CD14-positive monocyte (primary cell): ENCODE results near the gene ARHGDIA. TPM values are rescaled to one million over a fixed set of nuclear protein-coding genes. Genes with fewer than 3 reads are reported as not detected.

Source experiments
- DNase-seq, 3 donors: peaks; one replicate each; pipeline ENCODE4 v3.0.0-alpha.2; 2011 to 2022
- H2AFZ ChIP-seq: 2 replicates; pipeline ENCODE4 v1.6.0; 2012; ENCODE audit warnings: mild to moderate bottlenecking, low read depth, low read length, inconsistent platforms; ENCODE audit not compliant: insufficient read depth, poor library complexity, severe bottlenecking
- H3K27ac ChIP-seq, 2 donors: 1 replicate in 1 of 2; 2 replicates in 1 of 2; pipeline ENCODE4 v1.5.1; 2012 to 2013; ENCODE audit warnings: low read length in 2 of 2, control low read depth in 1 of 2, inconsistent platforms in 1 of 2, low read depth in 1 of 2, mild to moderate bottlenecking in 1 of 2
- H3K27me3 ChIP-seq, 2 donors: one replicate each; pipeline versions ENCODE4 v1.6.0 to v1.6.1; 2011 to 2013; ENCODE audit warnings: low read length in 2 of 2; ENCODE audit not compliant: control insufficient read depth in 2 of 2, insufficient read depth in 2 of 2
- H3K36me3 ChIP-seq, 2 donors: replicated peaks in 1 of 2; 1 replicate in 1 of 2; 2 replicates in 1 of 2; pipeline versions ENCODE4 v1.5.1 to v1.6.1; 2012 to 2013; ENCODE audit warnings: low read length in 2 of 2, control low read depth in 1 of 2, inconsistent platforms in 1 of 2, mild to moderate bottlenecking in 1 of 2; ENCODE audit not compliant: insufficient read depth in 2 of 2, control insufficient read depth in 1 of 2
- H3K4me1 ChIP-seq, 2 donors: 1 replicate in 1 of 2; 2 replicates in 1 of 2; pipeline versions ENCODE4 v1.5.1 to v1.6.1; 2012 to 2013; ENCODE audit warnings: low read length in 2 of 2, control low read depth in 1 of 2, inconsistent platforms in 1 of 2, mild to moderate bottlenecking in 1 of 2, moderate library complexity in 1 of 2; ENCODE audit not compliant: insufficient read depth in 2 of 2, control insufficient read depth in 1 of 2
- H3K4me2 ChIP-seq: replicated peaks from 2 replicates; pipeline ENCODE3; 2012; ENCODE audit warnings: low read length, moderate library complexity, mild to moderate bottlenecking; ENCODE audit not compliant: poor library complexity, severe bottlenecking; ENCODE audit errors: extremely low read depth
- H3K4me3 ChIP-seq, 3 experiments: fragments of 200-600 bp in 1 of 3; sonication (generic) in 1 of 3; replicated peaks in 1 of 3; 1 replicate in 2 of 3; 2 replicates in 1 of 3; pipeline ENCODE4 v1.5.1; 2011 to 2013; ENCODE audit warnings: low read length in 3 of 3, mild to moderate bottlenecking in 3 of 3, control low read depth in 2 of 3, low read depth in 2 of 3, inconsistent platforms in 1 of 3, moderate library complexity in 1 of 3
- H3K79me2 ChIP-seq: 2 replicates; pipeline ENCODE4 v1.6.0; 2012; ENCODE audit warnings: mild to moderate bottlenecking, control low read depth, inconsistent platforms, low read length, moderate library complexity; ENCODE audit not compliant: insufficient read depth
- H3K9ac ChIP-seq: 2 replicates; pipeline ENCODE4 v1.6.0; 2017; ENCODE audit warnings: low read length, mild to moderate bottlenecking; ENCODE audit not compliant: insufficient read depth, poor library complexity, severe bottlenecking
- H3K9me3 ChIP-seq, 2 donors: replicated peaks in 1 of 2; 1 replicate in 1 of 2; 2 replicates in 1 of 2; pipeline versions ENCODE4 v1.5.1 to v1.6.1; 2012 to 2013; ENCODE audit warnings: low read length in 2 of 2, control low read depth in 1 of 2; ENCODE audit not compliant: control insufficient read depth in 1 of 2, insufficient read depth in 1 of 2
- H4K20me1 ChIP-seq: 2 replicates; pipeline ENCODE4 v1.6.0; 2012; ENCODE audit warnings: mild to moderate bottlenecking, low read length, control low read depth, moderate library complexity; ENCODE audit not compliant: insufficient read depth
- H3K27ac Mint-ChIP-seq, 7 donors: one replicate each; pipeline ENCODE4 v1.8.0; 2020; ENCODE audit warnings: mild to moderate bottlenecking in 7 of 7, mixed read lengths in 7 of 7, moderate library complexity in 6 of 7, inconsistent platforms in 2 of 7
- H3K27me3 Mint-ChIP-seq, 3 donors: one replicate each; pipeline ENCODE4 v1.8.0; 2021 to 2022; ENCODE audit warnings: low read depth in 3 of 3, mild to moderate bottlenecking in 3 of 3, mixed read lengths in 3 of 3, moderate library complexity in 3 of 3, inconsistent platforms in 1 of 3
- H3K36me3 Mint-ChIP-seq, 2 donors: one replicate each; pipeline ENCODE4 v1.8.0; 2020; ENCODE audit warnings: mixed read lengths in 2 of 2, inconsistent platforms in 1 of 2, mild to moderate bottlenecking in 1 of 2
- H3K4me1 Mint-ChIP-seq: one replicate; pipeline ENCODE4 v1.8.0; 2020; ENCODE audit warnings: mild to moderate bottlenecking, mixed read lengths
- H3K4me3 Mint-ChIP-seq, 2 donors: one replicate each; pipeline ENCODE4 v1.8.0; 2020; ENCODE audit warnings: mild to moderate bottlenecking in 2 of 2, mixed read lengths in 2 of 2, moderate library complexity in 1 of 2
- H3K9me3 Mint-ChIP-seq, 7 donors: one replicate each; pipeline ENCODE4 v1.8.0; 2020 to 2022; ENCODE audit warnings: mixed read lengths in 7 of 7, mild to moderate bottlenecking in 6 of 7, moderate library complexity in 6 of 7, inconsistent platforms in 2 of 7
- CTCF ChIP-seq: fragments of 200-600 bp; IDR thresholded peaks from one replicate; pipeline ENCODE4 v1.8.0; 2022; ENCODE audit warnings: antibody characterized with exemption, mild to moderate bottlenecking
- WGBS: methylation state at CpG from one replicate; pipeline ENCODE4 v1.1.5; 2013; ENCODE audit warnings: missing lambda C conversion rate; ENCODE audit not compliant: insufficient coverage; 5-methylcytosine and 5-hydroxymethylcytosine counted together
- intact Hi-C, 2 donors: fragments of 100-400 bp; cut with micrococcal nuclease; formaldehyde crosslinking; loops; one replicate each; pipeline versions ENCODE4 v1.15.0 to v1.15.1; 2023
- polyA plus RNA-seq, 3 donors: library from polyadenylated mRNA; depleted of rRNA in 1 of 3; unstranded in 2 of 3; stranded (reverse) in 1 of 3; fragments of 300-500 nt in 2 of 3; fragments of >200 nt in 1 of 3; fragmentation: Illumina TruSeq in 2 of 3; gene quantifications; 1 replicate in 2 of 3; 2 replicates in 1 of 3; pipeline ENCODE4 v1.2.3, GENCODE V29; 2012 to 2021

ARHGDIA gene
- polyA plus RNA-seq, 3 donors, result 86.3 to 477 (median 97.2) TPM

GRCh38 chr17:81907219-81908145 is 36.3 kb upstream of the ARHGDIA start:
- H3K9me3 Mint-ChIP-seq, result peaks cover 0 to 3% (median 0%) of the 10 kb centered on the region in 7 donors
- peaks cover 33 to 52% of the 10 kb centered on the region in 2 donors for H3K36me3 Mint-ChIP-seq
- H3K27me3 Mint-ChIP-seq, result peaks cover 5 to 14% (median 9%) of the 10 kb centered on the region in 3 donors
- peaks cover 22% of the 10 kb centered on the region for H4K20me1 ChIP-seq
- H3K36me3 ChIP-seq, result peaks cover 29 to 39% of the 10 kb centered on the region in 2 donors
- no peak overlapping the region for H3K27ac ChIP-seq
- intact Hi-C loops, result no loop called here
- no peak for TF ChIP-seq CTCF
- peaks cover 17% of the 10 kb centered on the region for H3K4me1 Mint-ChIP-seq
- H3K27me3 ChIP-seq, result peaks cover 0 to 9% of the 10 kb centered on the region in 2 donors
- no peak for DNase-seq
- peaks cover 15% of the 10 kb centered on the region for H3K79me2 ChIP-seq
- H3K4me3 ChIP-seq, result no peak overlapping the region
- no peak overlapping the region for H3K9ac ChIP-seq
- no peak overlapping the region for H2AFZ ChIP-seq
- 97% methylated on average over 13 of the region's 26 CpGs for WGBS
- no peaks in the 10 kb centered on the region for H3K9me3 ChIP-seq
- no peak overlapping the region for H3K4me2 ChIP-seq
- peaks cover 15 to 18% of the 10 kb centered on the region in 2 donors for H3K4me1 ChIP-seq
- H3K27ac Mint-ChIP-seq, result no peak overlapping the region
- H3K4me3 Mint-ChIP-seq, result no peak overlapping the region

- Histone ChIP-seq H3K4me2 (no peak overlapping the region), H4K20me1 (peaks cover 14% of the 10 kb centered on the region), H3K4me1 (peaks cover 11 to 23% of the 10 kb centered on the region in 2 donors), H3K27ac (no peak overlapping the region), H2AFZ (no peak overlapping the region), H3K36me3 (peaks cover 22 to 31% of the 10 kb centered on the region in 2 donors), H3K4me3 (no peak overlapping the region), H3K9me3 (no peaks in the 10 kb centered on the region), H3K79me2 (peaks cover 15% of the 10 kb centered on the region), H3K9ac (no peak overlapping the region), H3K27me3 (peaks cover 2 to 11% of the 10 kb centered on the region in 2 donors)
- no peak for DNase-seq
- Mint-ChIP-seq H3K4me1 (peaks cover 11% of the 10 kb centered on the region), H3K36me3 (peaks cover 29 to 46% of the 10 kb centered on the region in 2 donors), H3K9me3 (peaks cover 0 to 3% (median 0%) of the 10 kb centered on the region in 7 donors), H3K27me3 (peaks cover 6 to 21% (median 11%) of the 10 kb centered on the region in 3 donors), H3K27ac (peak overlapping the region in 1 of 7 donors; percentile 36), H3K4me3 (no peak overlapping the region)
- intact Hi-C loops, result no loop called here
- no peak for TF ChIP-seq CTCF
- WGBS, result 96% methylated on average over 15 of the region's 15 CpGs
Measured at GRCh38 chr17:81906476-81907218, 35.5 kb upstream of the ARHGDIA start.
